Right atrium auricular region (tissue), 2 donors: ENCODE measurements around the gene BPIFA3. TPM values are rescaled to one million over a fixed set of nuclear protein-coding genes. Genes with fewer than 3 reads are reported as not detected.

Experiments used
- DNase-seq: peaks from one replicate; pipeline ENCODE4 v3.0.0-alpha.2; 2019; ENCODE audit warnings: low spot score
- H3K27ac ChIP-seq, 2 donors: fragments of 200-600 bp; sonication (generic); 1 replicate in 1 of 2; 2 replicates in 1 of 2; pipeline ENCODE4 v1.5.1; 2016 to 2019
- H3K27me3 ChIP-seq, 2 donors: fragments of 200-600 bp; sonication (generic); one replicate each; pipeline versions ENCODE4 v1.5.1 to v1.6.0; 2017 to 2019
- H3K36me3 ChIP-seq: fragments of 200-600 bp; sonication (generic); one replicate; pipeline ENCODE4 v1.5.1; 2016
- H3K4me1 ChIP-seq, 2 donors: fragments of 200-600 bp; sonication (generic); one replicate each; pipeline versions ENCODE4 v1.5.1 to v1.6.0; 2017 to 2019
- H3K4me3 ChIP-seq, 2 donors: fragments of 200-600 bp; sonication (generic); 1 replicate in 1 of 2; 2 replicates in 1 of 2; pipeline ENCODE4 v1.5.1; 2017 to 2019; ENCODE audit warnings: mild to moderate bottlenecking in 1 of 2, moderate library complexity in 1 of 2
- H3K9me3 ChIP-seq, 2 donors: fragments of 200-600 bp; sonication (generic); one replicate each; pipeline ENCODE4 v1.5.1; 2019
- CTCF ChIP-seq, 2 donors: fragments of 200-600 bp; sonication (generic); IDR thresholded peaks; one replicate each; pipeline ENCODE4 v1.5.1; 2019; ENCODE audit warnings: antibody characterized with exemption in 2 of 2
- total RNA-seq, 2 donors: library from RNA; depleted of rRNA; stranded (reverse); fragments of >200 nt; gene quantifications; one replicate each; pipeline ENCODE4 v1.1.0, GENCODE V29; 2016

The BPIFA3 gene
- total RNA-seq, 2 donors from 2014 or later: not detected

GRCh38 chr20:33276303-33277113 is 59.4 kb downstream of the BPIFA3 start:
- Histone ChIP-seq H3K9me3 (no peaks in the 10 kb centered on the region), H3K27me3 (peaks cover 0 to 3% of the 10 kb centered on the region in 2 donors), H3K27ac (no peak overlapping the region), H3K36me3 (no peaks in the 10 kb centered on the region), H3K4me3 (no peak overlapping the region), H3K4me1 (no peaks in the 10 kb centered on the region)
- no peak for TF ChIP-seq CTCF (IDR thresholded peaks at IDR 0.05)
- DNase-seq: no peak

Other genes starting within 250 kb of the BPIFA3 start
- gene SUN5, start 212.9 kb upstream of the BPIFA3 start, total RNA-seq: not detected
- gene BPIFB2, start 209.6 kb upstream of the BPIFA3 start, total RNA-seq: not detected
- gene BPIFB6, start 185.7 kb upstream of the BPIFA3 start, total RNA-seq: not detected
- not detected for gene BPIFB3, start 163.4 kb upstream of the BPIFA3 start, total RNA-seq
- not detected for gene BPIFB4, start 137.7 kb upstream of the BPIFA3 start, total RNA-seq
- gene BPIFA2, start 49.2 kb upstream of the BPIFA3 start, total RNA-seq: not detected
- gene BPIFA1, start 18.6 kb downstream of the BPIFA3 start, total RNA-seq: not detected
- not detected for gene BPIFB1, start 65.9 kb downstream of the BPIFA3 start, total RNA-seq
- gene CDK5RAP1, start 184.2 kb downstream of the BPIFA3 start, total RNA-seq: 10 to 100 TPM; 13.9 to 22.8 TPM
- 100 to 1,000 TPM; 183 to 295 TPM for gene SNTA1, start 226.4 kb downstream of the BPIFA3 start, total RNA-seq